ENCODE results near the gene DCXR. TPM values are rescaled to one million over a fixed set of nuclear protein-coding genes. Genes with fewer than 3 reads are reported as not detected.

DCXR gene
- total RNA-seq (2022; extraction: Qiagen RNA extraction), result 61.0 to 102 TPM (median 96.9 TPM) in 5 replicates

DNA sequence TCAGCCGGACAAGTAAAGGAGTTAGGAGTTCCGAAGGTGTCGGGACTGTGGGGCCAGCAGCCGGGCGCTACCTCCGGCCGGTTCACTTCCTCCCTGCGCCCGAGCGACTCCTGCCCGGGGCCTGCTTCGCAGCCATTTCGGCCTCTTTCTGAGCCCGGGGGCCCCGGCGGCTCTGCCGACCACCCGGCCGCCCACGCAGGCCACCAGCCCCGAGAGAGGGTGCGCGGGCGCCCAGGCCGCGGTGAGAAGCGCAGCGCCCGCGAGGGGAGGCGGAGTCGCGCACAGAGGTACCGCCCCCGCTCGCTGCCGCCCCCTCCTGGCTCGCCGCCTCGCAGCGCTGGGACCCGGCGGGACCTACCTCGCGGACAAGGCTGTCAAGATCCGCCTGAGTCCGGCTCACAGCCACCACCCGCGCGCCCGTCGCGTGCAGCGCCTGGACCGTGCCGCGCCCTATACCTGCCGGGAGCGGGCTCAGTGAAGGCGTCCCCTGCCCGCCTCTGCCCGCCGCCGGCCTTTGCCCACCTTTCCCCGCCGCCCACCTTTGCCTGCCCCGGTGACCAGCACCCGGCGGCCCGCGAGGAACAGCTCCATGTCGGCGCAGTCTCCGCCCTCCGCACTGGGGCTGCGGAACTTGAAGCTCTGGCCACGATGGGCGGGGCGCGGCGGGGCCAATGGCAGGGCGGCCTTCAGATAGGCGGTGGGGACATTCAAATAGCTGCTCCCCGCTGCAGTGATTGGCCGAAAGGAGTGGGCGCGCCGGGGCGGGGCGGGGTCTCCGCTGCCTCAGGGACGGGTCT, at the start of gene DCXR:
TSS of gene DCXR (minus strand) at position 606 of the 797 bp plus-strand sequence. CDS start at position 591, 15 bp downstream.

DNA sequence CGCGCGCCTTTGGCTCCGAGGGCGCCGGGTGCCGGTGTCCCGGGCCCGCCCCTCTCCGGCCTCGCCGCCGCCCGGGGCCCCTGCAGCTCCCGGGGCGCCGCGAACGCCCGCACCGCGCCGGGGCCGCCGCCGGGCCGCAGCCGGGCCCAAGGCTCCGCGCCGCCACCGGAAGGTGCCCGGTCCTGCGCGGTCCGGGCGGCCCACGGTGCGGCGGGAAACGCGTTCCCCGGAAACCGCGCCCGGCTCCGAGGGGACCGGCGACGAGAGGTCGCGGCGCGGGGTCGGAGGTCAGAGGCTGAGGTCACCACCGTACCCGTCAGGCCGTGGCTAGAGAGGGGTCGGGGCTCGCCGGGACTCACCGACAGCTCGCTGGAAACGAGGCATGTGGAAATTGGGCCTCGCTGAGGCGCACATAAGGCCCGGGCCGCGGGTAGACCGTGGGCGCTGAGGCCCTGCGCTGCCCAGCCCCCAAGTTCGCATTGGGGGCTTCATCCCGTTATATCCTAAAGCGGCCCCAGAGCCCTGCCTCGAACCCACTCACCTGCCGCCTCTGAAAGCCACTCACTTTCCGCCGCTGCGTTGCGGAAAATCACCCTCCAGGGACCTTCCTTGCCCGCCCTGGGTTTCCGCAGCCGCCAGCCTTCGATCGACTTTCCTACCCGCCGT, 28.3 kb upstream of the DCXR start, which contains the start of gene DUS1L:
TSS of gene DUS1L (minus strand) at position 167 of the 666 bp plus-strand sequence. CDS start 745 bp downstream, outside the sequence.

DNA sequence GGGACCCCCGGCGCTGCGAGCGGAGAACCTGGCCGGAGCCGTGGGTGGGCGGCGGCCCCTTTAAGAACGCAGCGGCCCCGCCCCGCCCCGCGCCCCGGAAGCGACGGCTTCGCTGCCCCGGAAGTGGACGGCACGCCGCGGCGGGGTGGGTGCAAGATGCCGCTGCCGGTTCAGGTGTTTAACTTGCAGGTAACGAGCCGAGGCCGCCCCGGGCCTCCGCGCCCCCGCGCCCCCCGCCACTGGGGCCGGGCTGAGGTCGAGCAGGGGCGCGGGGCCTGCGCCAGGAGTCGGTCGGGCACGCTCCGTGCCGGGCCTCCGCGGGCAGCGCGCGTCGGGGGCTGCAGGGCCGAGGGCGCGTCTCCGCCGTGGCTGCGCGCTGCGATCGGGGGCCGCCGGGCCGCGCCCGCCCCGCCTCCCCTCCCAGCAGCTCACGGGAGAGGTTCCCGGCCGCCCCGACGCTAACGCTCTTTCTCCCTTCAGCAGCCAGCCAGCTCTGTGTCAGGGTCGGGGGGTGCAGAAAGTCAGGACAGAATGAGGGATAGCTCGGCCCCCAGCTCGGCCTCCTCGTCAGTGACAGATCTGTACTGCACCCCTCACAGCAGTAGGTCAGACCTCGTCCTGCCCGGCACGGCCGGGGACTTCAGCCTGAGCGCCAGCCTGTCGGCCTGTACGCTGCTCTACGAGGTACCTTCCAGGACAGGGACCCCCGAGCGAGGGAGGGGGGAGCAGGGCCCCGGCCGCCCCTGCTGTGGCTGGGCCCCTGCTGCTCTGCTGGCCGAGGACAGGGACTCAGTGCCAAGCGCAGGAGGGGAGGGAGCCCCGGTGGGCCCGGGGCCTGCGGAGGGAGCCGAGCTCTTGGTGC, 14.5 kb upstream of the DCXR start, which contains the start of the genes GPS1 and RFNG:
TSS of gene GPS1 (plus strand) at position 123 of the 862 bp plus-strand sequence. CDS start at position 157, 34 bp downstream.
TSS of gene RFNG (minus strand) at position 36 of the 862 bp plus-strand sequence. CDS start 45 bp downstream, outside the sequence.

DNA sequence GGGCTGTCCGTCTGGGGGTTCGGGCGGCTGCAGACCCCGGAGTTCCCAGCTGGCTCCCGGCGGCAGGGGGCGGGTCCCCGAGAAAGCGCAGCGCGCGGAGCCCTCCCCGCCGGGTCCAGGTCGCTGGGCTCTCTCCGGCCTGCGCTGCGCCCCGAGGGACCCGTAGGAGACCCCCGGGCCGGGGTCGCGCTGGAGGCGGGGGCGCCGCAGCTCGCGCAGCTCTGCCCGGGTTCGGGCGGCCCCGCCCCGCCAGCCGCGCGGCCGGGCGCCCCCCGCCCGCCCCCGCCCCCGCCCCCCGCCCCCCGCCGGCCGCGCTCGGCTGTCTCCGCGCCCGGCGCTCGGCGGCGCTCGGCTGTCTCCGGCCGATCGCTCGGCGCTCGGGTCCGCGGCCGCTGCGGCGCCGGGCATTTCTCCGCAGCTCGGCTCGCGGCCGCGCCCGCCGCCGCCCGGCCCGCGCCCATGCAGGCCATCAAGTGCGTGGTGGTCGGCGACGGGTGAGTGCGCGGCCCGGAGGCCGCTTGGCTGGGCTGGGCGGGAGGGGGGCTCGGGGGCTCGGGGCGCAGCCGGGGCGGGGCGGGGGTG, 6.1 kb downstream of the DCXR start, which contains the start of gene RAC3:
TSS of gene RAC3 (plus strand) at position 376 of the 582 bp plus-strand sequence. CDS start at position 460, 84 bp downstream.

DNA sequence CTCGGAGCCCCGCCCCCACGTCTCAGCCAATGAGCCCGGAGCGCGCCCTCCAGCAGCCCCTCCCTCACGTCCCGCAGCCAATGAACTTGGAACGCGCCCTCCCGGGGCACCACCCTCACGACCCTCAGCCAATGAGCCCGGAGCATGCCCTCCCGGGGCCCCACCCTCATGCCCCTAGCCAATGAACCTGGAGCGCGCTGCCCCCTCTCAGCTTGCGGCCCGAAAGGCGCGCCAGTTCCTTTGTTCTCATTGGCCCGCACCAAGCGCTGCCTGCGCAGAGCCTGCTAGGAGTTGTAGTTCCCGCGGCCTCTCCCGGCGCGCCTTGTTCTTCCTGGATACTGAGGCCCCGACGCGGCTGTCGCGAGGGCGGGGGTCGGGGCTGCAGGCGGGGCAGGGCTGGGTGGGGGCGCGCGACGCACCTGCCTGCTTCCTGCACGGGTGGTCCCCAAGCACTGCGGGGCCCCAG, 14.5 kb downstream of the DCXR start, which contains the start of gene LRRC45:
TSS of gene LRRC45 (plus strand) at position 325 of the 466 bp plus-strand sequence. CDS start 339 bp downstream, outside the sequence.

GRCh38 chr17:82022310-82022980, 15.1 kb downstream of the DCXR start, which contains the start of gene CENPX:
Gene CENPX, minus strand, starts transcription at chr17:82022878. Its CDS starts 17 bp downstream, at chr17:82022861.

Other genes with a start within 250 kb of the DCXR start
- gene GCGR, start 233.5 kb downstream of the DCXR start, total RNA-seq (2022; extraction: Qiagen RNA extraction), result 0.08 to 0.47 TPM (median 0.30 TPM) in 5 replicates
- gene MCRIP1, start 204.4 kb downstream of the DCXR start, total RNA-seq (2022; extraction: Qiagen RNA extraction), result 82.0 to 105 TPM (median 93.6 TPM) in 5 replicates
- 0.15 to 0.39 TPM (median 0.22 TPM) in 4 of 5 replicates, not detected in the other for gene PPP1R27, start 202.6 kb downstream of the DCXR start, total RNA-seq (2022; extraction: Qiagen RNA extraction)
- gene P4HB, start 177.2 kb downstream of the DCXR start, total RNA-seq (2022; extraction: Qiagen RNA extraction), result 666 to 810 TPM (median 679 TPM) in 5 replicates
- 561 to 665 TPM (median 634 TPM) in 5 replicates for gene ARHGDIA, start 166.4 kb downstream of the DCXR start, total RNA-seq (2022; extraction: Qiagen RNA extraction)
- 171 to 247 TPM (median 233 TPM) in 5 replicates for gene ALYREF, start 146.1 kb downstream of the DCXR start, total RNA-seq (2022; extraction: Qiagen RNA extraction)
- gene ANAPC11, start 146.0 kb downstream of the DCXR start, total RNA-seq (2022; extraction: Qiagen RNA extraction), result 179 to 295 TPM (median 289 TPM) in 5 replicates
- gene NPB, start 135.5 kb downstream of the DCXR start, total RNA-seq (2022; extraction: Qiagen RNA extraction), result 0.36 to 0.59 TPM (median 0.53 TPM) in 5 replicates
- gene PCYT2, start 126.3 kb downstream of the DCXR start, total RNA-seq (2022; extraction: Qiagen RNA extraction), result 14.4 to 17.4 TPM (median 16.9 TPM) in 5 replicates
- 32.8 to 46.8 TPM (median 42.2 TPM) in 5 replicates for gene SIRT7, start 119.5 kb downstream of the DCXR start, total RNA-seq (2022; extraction: Qiagen RNA extraction)
- gene MAFG, start 110.0 kb downstream of the DCXR start, total RNA-seq (2022; extraction: Qiagen RNA extraction), result 28.2 to 33.6 TPM (median 29.0 TPM) in 5 replicates
- gene PYCR1, start 100.4 kb downstream of the DCXR start, total RNA-seq (2022; extraction: Qiagen RNA extraction), result 68.6 to 86.8 TPM (median 85.6 TPM) in 5 replicates
- not detected in 5 replicates for gene MYADML2, start 90.5 kb downstream of the DCXR start, total RNA-seq (2022; extraction: Qiagen RNA extraction)
- gene NOTUM, start 76.5 kb downstream of the DCXR start, total RNA-seq (2022; extraction: Qiagen RNA extraction), result 0.14 to 0.37 TPM (median 0.35 TPM) in 5 replicates
- 20.7 to 30.1 TPM (median 27.2 TPM) in 5 replicates for gene ASPSCR1, start 60.1 kb downstream of the DCXR start, total RNA-seq (2022; extraction: Qiagen RNA extraction)
- gene CENPX, start 14.8 kb downstream of the DCXR start, total RNA-seq (2022; extraction: Qiagen RNA extraction), result 123 to 204 TPM (median 184 TPM) in 5 replicates
- gene LRRC45, start 14.4 kb downstream of the DCXR start, total RNA-seq (2022; extraction: Qiagen RNA extraction), result 11.0 to 15.6 TPM (median 13.4 TPM) in 5 replicates
- gene RAC3, start 6.0 kb downstream of the DCXR start, total RNA-seq (2022; extraction: Qiagen RNA extraction), result 25.9 to 40.2 TPM (median 36.1 TPM) in 5 replicates
- gene RFNG, start 14.1 kb upstream of the DCXR start, total RNA-seq (2022; extraction: Qiagen RNA extraction), result 18.5 to 24.7 TPM (median 23.0 TPM) in 5 replicates
- 114 to 145 TPM (median 137 TPM) in 5 replicates for gene GPS1, start 14.2 kb upstream of the DCXR start, total RNA-seq (2022; extraction: Qiagen RNA extraction)
- 76.1 to 141 TPM (median 135 TPM) in 5 replicates for gene DUS1L, start 28.1 kb upstream of the DCXR start, total RNA-seq (2022; extraction: Qiagen RNA extraction)
- 132 to 142 TPM (median 139 TPM) in 5 replicates for gene FASN, start 60.5 kb upstream of the DCXR start, total RNA-seq (2022; extraction: Qiagen RNA extraction)
- 19.5 to 28.4 TPM (median 27.6 TPM) in 5 replicates for gene CCDC57, start 175.1 kb upstream of the DCXR start, total RNA-seq (2022; extraction: Qiagen RNA extraction)
- 131 to 168 TPM (median 149 TPM) in 5 replicates for gene SLC16A3, start 191.3 kb upstream of the DCXR start, total RNA-seq (2022; extraction: Qiagen RNA extraction)
- gene CSNK1D, start 236.0 kb upstream of the DCXR start, total RNA-seq (2022; extraction: Qiagen RNA extraction), result 225 to 238 TPM (median 229 TPM) in 5 replicates

All from A549 treated with Hydrocortisone at 1 μM for 4 hours (cell line).